Gastroesophageal sphincter (tissue), 4 donors: ENCODE results near the gene GBP2. TPM values are rescaled to one million over a fixed set of nuclear protein-coding genes. Genes with fewer than 3 reads are reported as not detected.

Source experiments
- ATAC-seq: fragments of 150-250 bp; one replicate; pipeline ENCODE4 v1.9.1; 2016; ENCODE audit warnings: mild to moderate bottlenecking, moderate library complexity
- H3K27ac ChIP-seq, 4 donors: fragments of 200-600 bp; sonication (generic) in 3 of 4; 1 replicate in 3 of 4; 2 replicates in 1 of 4; pipeline ENCODE4 v1.5.1; 2016 to 2019
- H3K27me3 ChIP-seq: fragments of 200-600 bp; sonication (generic); one replicate; pipeline ENCODE4 v1.5.1; 2019
- H3K36me3 ChIP-seq, 2 donors: fragments of 200-600 bp; sonication (generic); one replicate each; pipeline ENCODE4 v1.5.1; 2019; ENCODE audit warnings: control low read depth in 1 of 2
- H3K4me1 ChIP-seq, 3 donors: fragments of 200-600 bp; sonication (generic); 1 replicate in 2 of 3; 2 replicates in 1 of 3; pipeline ENCODE4 v1.5.1; 2016 to 2019; ENCODE audit warnings: control low read depth in 2 of 3
- H3K4me3 ChIP-seq, 2 donors: fragments of 200-600 bp; sonication (generic); one replicate each; pipeline ENCODE4 v1.5.1; 2019; ENCODE audit warnings: mild to moderate bottlenecking in 1 of 2, moderate library complexity in 1 of 2
- H3K9me3 ChIP-seq, 3 donors: fragments of 200-600 bp; sonication (generic); one replicate each; pipeline ENCODE4 v1.5.1; 2017 to 2019; ENCODE audit warnings: control low read depth in 2 of 3
- EP300 ChIP-seq: sonication (generic); formaldehyde crosslinking; IDR thresholded peaks from one replicate; pipeline ENCODE4 v1.6.1; 2017; ENCODE audit warnings: antibody characterized with exemption, mild to moderate bottlenecking
- POLR2A ChIP-seq, 2 donors: fragments of 450-650 bp; IDR thresholded peaks; one replicate each; pipeline ENCODE4 v1.6.1; 2017; ENCODE audit warnings: antibody characterized with exemption in 2 of 2, mild to moderate bottlenecking in 2 of 2, moderate library complexity in 1 of 2
- POLR2AphosphoS5 ChIP-seq: sonication (generic); formaldehyde crosslinking; IDR thresholded peaks from one replicate; pipeline ENCODE4 v1.6.1; 2017; ENCODE audit warnings: antibody characterized with exemption
- WGBS, 2 donors: methylation state at CpG; one replicate each; pipeline ENCODE4 v1.1.5; 2018; ENCODE audit warnings: low coverage in 1 of 2; 5-methylcytosine and 5-hydroxymethylcytosine counted together
- total RNA-seq, 4 donors: library from RNA; depleted of rRNA; stranded (reverse); fragments of >200 nt; gene quantifications; one replicate each; pipeline ENCODE4 v1.1.0, GENCODE V29; 2016
- TF ChIP-seq, protein P1 (sequence below), 4 experiments: fragments of 200-600 bp in 2 of 4; fragments of 450-650 bp in 2 of 4; sonication (generic) in 1 of 4; IDR thresholded peaks; one replicate each; pipeline ENCODE4 v1.5.1; 2017 to 2019; ENCODE audit warnings: antibody characterized with exemption in 4 of 4, mild to moderate bottlenecking in 2 of 4, moderate library complexity in 2 of 4

The GBP2 gene
- total RNA-seq, 4 donors from 2014 or later, result 147 to 172 (median 167) TPM

DNA sequence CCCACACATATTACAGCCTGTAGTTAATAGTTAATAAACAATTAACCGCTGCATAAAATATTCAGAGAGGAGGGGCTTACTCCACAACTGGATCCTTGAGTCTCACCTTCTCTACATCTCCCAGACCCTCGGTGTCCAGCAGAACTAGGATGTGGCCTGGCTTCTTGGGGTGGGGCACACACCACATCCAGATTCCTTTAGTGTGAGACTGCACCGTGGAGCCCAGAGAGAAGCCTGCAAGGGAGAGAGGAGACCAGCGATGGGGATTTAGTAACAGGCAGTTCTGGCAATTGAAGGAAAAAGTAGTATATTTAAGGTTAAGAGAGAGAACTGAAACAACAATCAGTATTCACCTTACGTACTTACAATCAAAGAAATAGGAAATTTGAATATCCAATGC lies 65.8 kb downstream of the GBP2 start:
- Histone ChIP-seq H3K27ac (no peak overlapping the region), H3K27me3 (no peaks in the 10 kb centered on the region), H3K36me3 (peaks cover 8 to 51% of the 10 kb centered on the region in 2 donors), H3K4me3 (no peak overlapping the region), H3K9me3 (no peaks in the 10 kb centered on the region), H3K4me1 (peaks cover 7 to 44% (median 15%) of the 10 kb centered on the region in 3 donors)
- 86 to 93% methylated on average over 3 to 4 of the region's 5 CpGs for WGBS, 2 donors
- TF ChIP-seq EP300 (no peak), POLR2A (IDR thresholded peaks at IDR 0.05) (no peak), POLR2AphosphoS5 (no peak)
- TF ChIP-seq, protein P1, sequence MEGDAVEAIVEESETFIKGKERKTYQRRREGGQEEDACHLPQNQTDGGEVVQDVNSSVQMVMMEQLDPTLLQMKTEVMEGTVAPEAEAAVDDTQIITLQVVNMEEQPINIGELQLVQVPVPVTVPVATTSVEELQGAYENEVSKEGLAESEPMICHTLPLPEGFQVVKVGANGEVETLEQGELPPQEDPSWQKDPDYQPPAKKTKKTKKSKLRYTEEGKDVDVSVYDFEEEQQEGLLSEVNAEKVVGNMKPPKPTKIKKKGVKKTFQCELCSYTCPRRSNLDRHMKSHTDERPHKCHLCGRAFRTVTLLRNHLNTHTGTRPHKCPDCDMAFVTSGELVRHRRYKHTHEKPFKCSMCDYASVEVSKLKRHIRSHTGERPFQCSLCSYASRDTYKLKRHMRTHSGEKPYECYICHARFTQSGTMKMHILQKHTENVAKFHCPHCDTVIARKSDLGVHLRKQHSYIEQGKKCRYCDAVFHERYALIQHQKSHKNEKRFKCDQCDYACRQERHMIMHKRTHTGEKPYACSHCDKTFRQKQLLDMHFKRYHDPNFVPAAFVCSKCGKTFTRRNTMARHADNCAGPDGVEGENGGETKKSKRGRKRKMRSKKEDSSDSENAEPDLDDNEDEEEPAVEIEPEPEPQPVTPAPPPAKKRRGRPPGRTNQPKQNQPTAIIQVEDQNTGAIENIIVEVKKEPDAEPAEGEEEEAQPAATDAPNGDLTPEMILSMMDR (IDR thresholded peaks at IDR 0.05), result no peak
- no peak for ATAC-seq

Other genes starting within 250 kb of the GBP2 start
- 10 to 100 TPM; 27.0 to 42.6 (median 33.2) TPM for gene GTF2B, start 234.5 kb downstream of the GBP2 start, total RNA-seq
- 10 to 100 TPM; 20.0 to 30.4 (median 24.9) TPM for gene KYAT3, start 133.5 kb downstream of the GBP2 start, total RNA-seq
- 10 to 100 TPM; 16.1 to 38.3 (median 20.1) TPM for gene RBMXL1, start 133.5 kb downstream of the GBP2 start, total RNA-seq
- 10 to 100 TPM in 3 of 4 donors, 1 to 10 TPM in 1; 8.6 to 26.5 (median 20.7) TPM for gene GBP3, start 103.2 kb downstream of the GBP2 start, total RNA-seq
- gene GBP1, start 60.9 kb downstream of the GBP2 start, total RNA-seq, result 10 to 100 TPM; 14.9 to 46.4 (median 24.2) TPM
- not detected for gene GBP7, start 49.9 kb upstream of the GBP2 start, total RNA-seq
- gene GBP4, start 72.8 kb upstream of the GBP2 start, total RNA-seq, result 1 to 10 TPM; 3.1 to 5.6 (median 4.5) TPM
- 1 to 10 TPM in 2 of 4 donors, under 1 TPM in 2; 0.27 to 3.0 (median 1.8) TPM for gene GBP5, start 146.7 kb upstream of the GBP2 start, total RNA-seq
- 10 to 100 TPM in 1 of 4 donors, 1 to 10 TPM in 1, under 1 TPM in 1, not detected in 1; 0.54 to 16.7 (median 1.6) TPM for gene GBP6, start 237.9 kb upstream of the GBP2 start, total RNA-seq